GM12878 (cell line): ENCODE results near the gene HOGA1. TPM values are rescaled to one million over a fixed set of nuclear protein-coding genes. Genes with fewer than 3 reads are reported as not detected.
A peak's percentile ranks its signal among the peaks of the same experiment; 100 is the strongest.

Experiments
- ATAC-seq: fragments of 200-7000 bp; cut with Tn5 transposase; 3 replicates; pipeline ENCODE4 v1.9.1; 2020; ENCODE audit warnings: mild to moderate bottlenecking, moderate library complexity
- BruUV-seq: library from RNA; stranded (reverse); fragments of 400-500 nt; replicated peaks from 2 replicates; lab custom pipeline; 2021; lab: Mats Ljungman, UMichigan
- CTCF ChIA-PET: fragments of 300-600 bp; sonication (Branson Sonifier 250); formaldehyde crosslinking; extraction: SDS; loops from one replicate; lab custom pipeline; 2021; ENCODE audit warnings: inconsistent platforms; lab: Yijun Ruan, JAX
- POLR2A ChIA-PET: fragments of 350-600 bp; formaldehyde crosslinking; extraction: SDS; loops from one replicate; lab custom pipeline; 2021; ENCODE audit warnings: inconsistent platforms; lab: Charles Lee
- RAD21 ChIA-PET: fragments of 300-600 bp; sonication (Branson Sonifier 250); formaldehyde crosslinking; loops from one replicate; lab custom pipeline; 2023; ENCODE audit warnings: antibody characterized with exemption; ENCODE audit not compliant: unreplicated experiment; lab: Charles Lee
- SMC1A ChIA-PET: fragments of 300-600 bp; sonication (Branson Sonifier 250); formaldehyde crosslinking; loops from one replicate; lab custom pipeline; 2023; ENCODE audit not compliant: unreplicated experiment, uncharacterized antibody; lab: Charles Lee
- DNase-seq: peaks from one replicate; pipeline ENCODE4 v3.0.0-alpha.2; 2011; ENCODE audit warnings: low read depth, low spot score
- FAIRE-seq: peaks from 3 replicates; lab custom pipeline; 2011; peaks lifted over from hg19 to GRCh38; lab: Jason Lieb, UNC
- H2AFZ ChIP-seq: 2 replicates; pipeline ENCODE4 v1.6.0; 2011; ENCODE audit warnings: low read depth, low read length, control low read depth; ENCODE audit not compliant: control insufficient read depth
- H3K27ac ChIP-seq: 2 replicates; pipeline ENCODE4 v1.5.1; 2011; ENCODE audit warnings: control low read depth; ENCODE audit not compliant: control insufficient read depth, insufficient read depth
- H3K27me3 ChIP-seq, 2 experiments: replicated peaks in 1 of 2; 2 replicates each; pipeline versions ENCODE4 v1.6.0 to v1.6.1; 2011; ENCODE audit warnings: low read length in 1 of 2; ENCODE audit not compliant: control insufficient read depth in 2 of 2, insufficient read depth in 2 of 2
- H3K36me3 ChIP-seq, 2 experiments: 2 replicates each; pipeline ENCODE4 v1.5.1; 2011; ENCODE audit warnings: low read length in 1 of 2; ENCODE audit not compliant: control insufficient read depth in 2 of 2, insufficient read depth in 2 of 2
- H3K4me1 ChIP-seq: 2 replicates; pipeline ENCODE4 v1.6.1; 2011; ENCODE audit warnings: mild to moderate bottlenecking, low read length, moderate library complexity, mixed read lengths; ENCODE audit not compliant: control insufficient read depth, insufficient read depth
- H3K4me2 ChIP-seq: 2 replicates; pipeline ENCODE4 v1.6.0; 2011; ENCODE audit warnings: control low read depth; ENCODE audit not compliant: control insufficient read depth, insufficient read depth
- H3K4me3 ChIP-seq: fragments of 200-600 bp; sonication (generic); 2 replicates; pipeline ENCODE4 v1.5.1; 2016
- H3K79me2 ChIP-seq: 2 replicates; pipeline ENCODE4 v1.6.0; 2011; ENCODE audit warnings: low read length; ENCODE audit not compliant: control insufficient read depth, insufficient read depth
- H3K9ac ChIP-seq: 2 replicates; pipeline ENCODE4 v1.8.0; 2011; ENCODE audit warnings: low read length, control low read depth, mixed read lengths; ENCODE audit not compliant: control insufficient read depth, insufficient read depth
- H3K9me3 ChIP-seq: replicated peaks from 3 replicates; pipeline ENCODE4 v1.5.1; 2011; ENCODE audit warnings: mild to moderate bottlenecking, low read length; ENCODE audit not compliant: control insufficient read depth, insufficient read depth
- H4K20me1 ChIP-seq: 2 replicates; pipeline ENCODE4 v1.6.0; 2011; ENCODE audit not compliant: control insufficient read depth, insufficient read depth
- BACH1 ChIP-seq: fragments of 450-650 bp; IDR thresholded peaks from 2 replicates; pipeline ENCODE4 v1.6.1; 2017; ENCODE audit warnings: mild to moderate bottlenecking, borderline replicate concordance
- CTCF ChIP-seq, 3 experiments: IDR thresholded peaks in 2 of 3; conservative IDR thresholded peaks in 1 of 3; 2 replicates each; pipeline ENCODE4 v1.5.1; 2011; ENCODE audit warnings: low read depth in 3 of 3, low read length in 3 of 3, mild to moderate bottlenecking in 3 of 3, control low read depth in 2 of 3, moderate library complexity in 2 of 3, inconsistent platforms in 1 of 3, mixed read lengths in 1 of 3; ENCODE audit not compliant: control insufficient read depth in 2 of 3, insufficient read depth in 1 of 3; ENCODE audit errors: extremely low read depth in 1 of 3
- HSF1 ChIP-seq: fragments of 150-350 bp; IDR thresholded peaks from 2 replicates; pipeline ENCODE4 v1.6.1; 2014; ENCODE audit warnings: mild to moderate bottlenecking, low read depth, low read length
- PML ChIP-seq: IDR thresholded peaks from 2 replicates; pipeline ENCODE4 v1.6.1; 2012; ENCODE audit warnings: low read length, inconsistent platforms
- RAD21 ChIP-seq: IDR thresholded peaks from 2 replicates; pipeline ENCODE4 v1.6.1; 2011; ENCODE audit warnings: mild to moderate bottlenecking, low read depth, low read length, moderate library complexity; ENCODE audit not compliant: insufficient read depth
- SMC3 ChIP-seq: IDR thresholded peaks from 2 replicates; pipeline ENCODE4 v1.6.1; 2011; ENCODE audit warnings: low read length, improper control_type of control experiment, borderline replicate concordance
- ZSCAN29 ChIP-seq: fragments of 450-650 bp; IDR thresholded peaks from 2 replicates; pipeline ENCODE4 v1.6.1; 2017; ENCODE audit warnings: mild to moderate bottlenecking, moderate library complexity
- WGBS: methylation state at CpG from one replicate; pipeline ENCODE4 v1.1.6; 2016; ENCODE audit warnings: low lambda C conversion rate; ENCODE audit not compliant: insufficient replicate concordance, insufficient coverage; ENCODE audit errors: missing lambda C conversion rate; 5-methylcytosine and 5-hydroxymethylcytosine counted together
- in situ Hi-C: fragments of 300-500 bp; cut with MboI; formaldehyde crosslinking; loops from 9 replicates; pipeline ENCODE4 v1.14.3; 2018; ENCODE audit warnings: mixed read lengths
- intact Hi-C: fragments of 100-400 bp; cut with micrococcal nuclease; formaldehyde crosslinking; loops from one replicate; pipeline ENCODE4 v1.14.2; 2022; ENCODE audit not compliant: unreplicated experiment
- polyA plus RNA-seq, 11 experiments: library from polyadenylated mRNA; depleted of rRNA in 4 of 11; unstranded in 6 of 11; stranded (reverse) in 5 of 11; fragments of >200 nt; fragmentation: Nextera tagmentation in 4 of 11; fragmentation: Illumina TruSeq in 1 of 11; extraction: Ambion mirVana in 4 of 11; extraction: Trizol in 1 of 11; gene quantifications; 1 replicate in 1 of 11; 2 replicates in 10 of 11; pipeline versions ENCODE4 v1.2.1 to v1.2.3, GENCODE V29; 2011 to 2016; ENCODE audit warnings: inconsistent platforms in 2 of 11, missing spikeins in 2 of 11, low read depth in 1 of 11
- total RNA-seq, 4 experiments: library from RNA; depleted of rRNA in 3 of 4; stranded (reverse); fragments of >200 nt in 3 of 4; fragmentation: Illumina TruSeq in 1 of 4; extraction: Trizol in 1 of 4; gene quantifications; 2 replicates each; pipeline versions ENCODE4 v1.2.1 to v1.2.3, GENCODE V29; 2013 to 2021

HOGA1 gene
- total and polyA plus RNA-seq, 10 of the 15 experiments (the other 5 are each of a cell fraction or from before 2014, with no cell fraction given), result 0.01 to 0.19 (median 0.06) TPM; not detected in 6

- Histone ChIP-seq H4K20me1 (no peaks in the 10 kb centered on the region), H3K27ac (no peak overlapping the region), H3K9me3 (no peaks in the 10 kb centered on the region), H3K27me3 (no peaks in the 10 kb centered on the region), H3K79me2 (no peaks in the 10 kb centered on the region), H3K9ac (no peak overlapping the region), H3K4me2 (no peak overlapping the region), H3K4me1 (no peaks in the 10 kb centered on the region), H3K4me3 (no peak overlapping the region), H2AFZ (no peak overlapping the region), H3K36me3 (no peaks in the 10 kb centered on the region)
- in situ Hi-C loops, result no loop called here
- intact Hi-C loops, result loop anchor here (1.0 to 5.0 kb wide), 4 partner anchors 40 to 205 kb away; partner anchors contain the start of gene ANKRD2
- CTCF ChIA-PET, result interaction anchor here (0.7 to 1.7 kb wide), 11 partner anchors 10 to 206 kb away, joined by 3 to 10 read pairs (median 4); partner anchors contain the start of gene ANKRD2
- DNase-seq (no peak), ATAC-seq (peak; percentile 98), FAIRE-seq (no peak)
- WGBS, result 2% methylated on average over 2 of the region's 2 CpGs
- POLR2A ChIA-PET, result no interaction called here
- SMC1A ChIA-PET, result interaction anchor here (0.5 to 1.6 kb wide), 4 partner anchors 11 to 188 kb away, joined by 3 to 9 read pairs (median 3); partner anchors contain the start of gene ANKRD2
- TF ChIP-seq BACH1 (no peak), ZSCAN29 (no peak), RAD21 (peak; percentile 70), HSF1 (no peak), SMC3 (peak; percentile 60; the same call in 1 of the 2 replicates), CTCF (IDR thresholded peaks at IDR 0.05 in 2 of 3, conservative IDR thresholded peaks at IDR 0.05 in 1 of 3; ENCODE audit: control insufficient read depth in 2 of 3, extremely low read depth in 1 of 3, insufficient read depth in 1 of 3, low read depth in 3 of 3, low read length in 3 of 3) (peak in 1 of 3 experiments; percentile 65; a peak in 3 of 6 replicates), PML (no peak)
- BruUV-seq, result no TSS peak
- RAD21 ChIA-PET, result no interaction called here
Measured at GRCh38 chr10:97612386-97612785, 28.2 kb downstream of the HOGA1 start.
